ENCODE data around the gene PRSS2.
A peak's percentile ranks its signal among the peaks of the same experiment; 100 is the strongest.

PRSS2 gene

DNA sequence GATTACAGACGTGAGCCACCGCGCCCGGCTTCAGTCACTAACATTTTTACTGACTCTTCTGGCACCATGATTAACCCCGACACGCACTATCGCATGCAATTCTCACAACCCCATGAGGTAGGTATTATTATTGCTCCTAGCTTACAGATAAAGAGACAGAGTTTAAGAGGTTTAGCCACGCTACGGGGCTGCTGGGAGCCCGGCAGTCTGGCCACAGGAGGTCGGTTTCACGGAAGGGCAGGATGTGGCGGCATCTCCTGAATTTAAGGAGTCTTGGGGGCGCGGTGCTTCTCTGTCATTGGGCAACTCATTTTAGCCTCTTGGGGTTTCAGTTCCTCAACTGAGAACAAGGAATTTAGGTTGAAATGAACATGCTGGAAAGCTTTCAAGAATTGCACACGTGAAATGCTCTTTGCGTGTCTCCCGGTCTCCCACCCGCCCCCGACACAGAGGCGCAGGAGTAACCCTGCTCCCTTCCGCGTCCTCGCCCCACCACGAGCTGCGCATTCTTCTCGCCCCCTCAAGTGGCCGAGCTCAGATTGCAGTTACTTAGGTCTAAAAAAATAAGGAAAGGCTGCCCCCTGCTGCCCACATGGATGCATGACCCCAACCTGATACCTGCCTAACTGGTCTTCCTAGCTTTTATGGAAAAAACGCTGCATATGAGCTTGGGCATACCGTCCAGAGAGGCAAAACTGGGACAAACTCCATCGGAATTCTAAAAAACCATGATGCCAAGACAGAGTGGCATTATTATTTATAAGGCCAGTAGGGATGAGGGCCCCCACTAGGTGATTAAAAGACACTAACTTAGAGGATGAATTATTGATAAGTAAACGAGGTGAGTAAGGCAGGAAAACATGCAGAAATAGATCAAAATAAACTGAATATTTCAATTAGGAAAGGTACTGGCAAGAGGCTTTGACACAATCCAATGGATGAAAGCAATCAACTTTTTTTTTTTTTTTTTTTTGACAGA, 12.4 kb downstream of the PRSS2 start:
- Histone ChIP-seq H3K27ac (ENCODE audit: low read length) (no peak overlapping the region), H3K4me1 (ENCODE audit: low read length) (peaks cover 17% of the 10 kb centered on the region), H4K20me1 (ENCODE audit: insufficient read depth, low read length) (no peaks in the 10 kb centered on the region), H3K9me3 (ENCODE audit: insufficient read depth, low read length) (no peaks in the 10 kb centered on the region), H3K9ac (ENCODE audit: low read length) (peak overlapping the region; percentile 46), H3K36me3 (replicated peaks; ENCODE audit: low read depth, low read length) (no peaks in the 10 kb centered on the region), H3K79me2 (ENCODE audit: low read length) (no peaks in the 10 kb centered on the region), H3K4me2 (ENCODE audit: low read length) (peak overlapping the region; percentile 92), H3K4me3 (ENCODE audit: low read length) (peak overlapping the region; percentile 81), H2AFZ (ENCODE audit: low read depth, low read length) (peak overlapping the region; percentile 90), H3K27me3 (ENCODE audit: low read depth, low read length) (0 out of 2 replicates have a peak, but pooled peaks cover 3% of the 10 kb centered on the region)
- no peak for TF ChIP-seq EZH2phosphoT487 (IDR thresholded peaks at IDR 0.05; ENCODE audit: low read depth)
- TF ChIP-seq, protein P1, sequence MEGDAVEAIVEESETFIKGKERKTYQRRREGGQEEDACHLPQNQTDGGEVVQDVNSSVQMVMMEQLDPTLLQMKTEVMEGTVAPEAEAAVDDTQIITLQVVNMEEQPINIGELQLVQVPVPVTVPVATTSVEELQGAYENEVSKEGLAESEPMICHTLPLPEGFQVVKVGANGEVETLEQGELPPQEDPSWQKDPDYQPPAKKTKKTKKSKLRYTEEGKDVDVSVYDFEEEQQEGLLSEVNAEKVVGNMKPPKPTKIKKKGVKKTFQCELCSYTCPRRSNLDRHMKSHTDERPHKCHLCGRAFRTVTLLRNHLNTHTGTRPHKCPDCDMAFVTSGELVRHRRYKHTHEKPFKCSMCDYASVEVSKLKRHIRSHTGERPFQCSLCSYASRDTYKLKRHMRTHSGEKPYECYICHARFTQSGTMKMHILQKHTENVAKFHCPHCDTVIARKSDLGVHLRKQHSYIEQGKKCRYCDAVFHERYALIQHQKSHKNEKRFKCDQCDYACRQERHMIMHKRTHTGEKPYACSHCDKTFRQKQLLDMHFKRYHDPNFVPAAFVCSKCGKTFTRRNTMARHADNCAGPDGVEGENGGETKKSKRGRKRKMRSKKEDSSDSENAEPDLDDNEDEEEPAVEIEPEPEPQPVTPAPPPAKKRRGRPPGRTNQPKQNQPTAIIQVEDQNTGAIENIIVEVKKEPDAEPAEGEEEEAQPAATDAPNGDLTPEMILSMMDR (IDR thresholded peaks at IDR 0.05; ENCODE audit: low read depth, low read length) = peak; percentile 98

DNA sequence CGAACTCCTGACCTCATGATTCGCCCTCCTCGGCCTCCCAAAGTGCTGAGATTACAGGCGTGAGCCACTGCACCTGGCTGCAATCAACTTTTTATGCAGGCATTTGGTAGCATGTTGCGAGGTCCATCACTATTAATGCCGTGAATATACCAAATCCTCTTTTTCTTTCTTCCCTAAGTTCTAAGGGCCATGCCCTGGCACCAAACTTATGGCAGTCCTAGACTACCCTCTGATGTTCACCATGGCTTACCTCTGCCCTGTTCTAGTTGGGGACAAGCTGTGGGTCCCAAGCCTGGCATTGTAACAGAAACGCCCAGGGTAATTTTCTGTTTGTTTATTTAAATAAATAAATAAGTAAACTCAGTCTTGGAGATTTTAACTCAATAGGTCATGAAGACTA, 13.3 kb downstream of the PRSS2 start:
- TF ChIP-seq, protein P1 (IDR thresholded peaks at IDR 0.05; ENCODE audit: low read depth, low read length) = peak; percentile 9; the same call in 1 of the 2 replicates
- TF ChIP-seq EZH2phosphoT487 (IDR thresholded peaks at IDR 0.05; ENCODE audit: low read depth) = no peak
- no peak overlapping the region for H2AFZ ChIP-seq (ENCODE audit: low read depth, low read length)
- no peak overlapping the region for H3K4me3 ChIP-seq (ENCODE audit: low read length)
- H3K4me2 ChIP-seq (ENCODE audit: low read length) = 0 out of 2 replicates have a peak overlapping the region, but pooled peaks have one; percentile 12
- no peaks in the 10 kb centered on the region for H3K79me2 ChIP-seq (ENCODE audit: low read length)
- no peak overlapping the region for H3K27ac ChIP-seq (ENCODE audit: low read length)
- no peaks in the 10 kb centered on the region for H4K20me1 ChIP-seq (ENCODE audit: insufficient read depth, low read length)
- 0 out of 2 replicates have a peak, but pooled peaks cover 3% of the 10 kb centered on the region for H3K27me3 ChIP-seq (ENCODE audit: low read depth, low read length)
- no peak overlapping the region; the same call in 1 of the 2 replicates for H3K9ac ChIP-seq (ENCODE audit: low read length)
- H3K36me3 ChIP-seq (replicated peaks; ENCODE audit: low read depth, low read length) = no peaks in the 10 kb centered on the region
- no peaks in the 10 kb centered on the region for H3K9me3 ChIP-seq (ENCODE audit: insufficient read depth, low read length)
- peaks cover 17% of the 10 kb centered on the region for H3K4me1 ChIP-seq (ENCODE audit: low read length)

DNA sequence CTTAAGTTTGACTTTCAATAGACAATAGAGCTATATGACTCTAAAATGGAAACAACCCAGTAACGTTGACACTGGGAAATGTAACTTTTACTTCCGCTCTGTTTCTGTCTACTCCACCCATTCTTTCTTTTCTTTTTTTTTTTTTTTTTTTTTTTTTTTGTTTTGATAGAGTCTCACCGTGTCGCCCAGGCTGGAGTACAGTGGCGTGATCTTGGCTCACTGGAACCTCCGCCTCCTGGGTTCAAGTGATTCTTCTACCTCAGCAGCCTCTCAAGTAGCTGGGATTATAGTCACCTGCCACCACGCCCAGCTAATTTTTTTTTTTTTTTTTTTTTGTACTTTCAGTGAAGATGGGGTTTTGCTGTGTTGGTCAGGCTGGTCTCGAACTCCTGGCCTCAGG, 13.9 kb downstream of the PRSS2 start:
- Histone ChIP-seq H3K27ac (ENCODE audit: low read length) (no peak overlapping the region), H4K20me1 (ENCODE audit: insufficient read depth, low read length) (no peaks in the 10 kb centered on the region), H3K9ac (ENCODE audit: low read length) (no peak overlapping the region; the same call in 1 of the 2 replicates), H2AFZ (ENCODE audit: low read depth, low read length) (no peak overlapping the region), H3K9me3 (ENCODE audit: insufficient read depth, low read length) (no peaks in the 10 kb centered on the region), H3K4me2 (ENCODE audit: low read length) (0 out of 2 replicates have a peak overlapping the region, but pooled peaks have one; percentile 12), H3K27me3 (ENCODE audit: low read depth, low read length) (0 out of 2 replicates have a peak, but pooled peaks cover 3% of the 10 kb centered on the region), H3K4me3 (ENCODE audit: low read length) (no peak overlapping the region), H3K79me2 (ENCODE audit: low read length) (no peaks in the 10 kb centered on the region), H3K4me1 (ENCODE audit: low read length) (peaks cover 17% of the 10 kb centered on the region), H3K36me3 (replicated peaks; ENCODE audit: low read depth, low read length) (no peaks in the 10 kb centered on the region)
- no peak for TF ChIP-seq EZH2phosphoT487 (IDR thresholded peaks at IDR 0.05; ENCODE audit: low read depth)
- TF ChIP-seq, protein P1 (IDR thresholded peaks at IDR 0.05; ENCODE audit: low read depth, low read length) = no peak

DNA sequence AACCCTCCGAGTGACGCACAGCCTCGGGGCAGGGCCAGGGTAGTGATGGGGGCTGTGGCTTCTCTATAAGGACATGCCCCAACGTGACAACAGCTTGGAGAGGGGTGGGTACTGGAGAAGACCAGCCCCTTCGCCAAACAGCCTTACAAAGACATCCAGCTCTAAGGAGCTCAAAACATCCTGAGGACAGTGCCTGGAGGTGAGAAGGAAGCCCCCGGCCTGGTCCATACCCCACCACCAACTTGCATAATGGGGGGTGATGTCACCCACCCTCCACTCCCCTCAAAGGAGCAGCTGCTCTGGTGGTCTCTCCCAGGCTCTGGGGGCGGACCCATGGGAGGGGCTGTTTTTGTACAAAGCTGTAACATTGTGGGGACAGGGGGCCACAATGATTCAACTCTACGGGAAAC, 15.1 kb downstream of the PRSS2 start:
- Histone ChIP-seq H3K27ac (ENCODE audit: low read length) (no peak overlapping the region), H2AFZ (ENCODE audit: low read depth, low read length) (no peak overlapping the region), H4K20me1 (ENCODE audit: insufficient read depth, low read length) (no peaks in the 10 kb centered on the region), H3K4me2 (ENCODE audit: low read length) (no peak overlapping the region), H3K79me2 (ENCODE audit: low read length) (no peaks in the 10 kb centered on the region), H3K9me3 (ENCODE audit: insufficient read depth, low read length) (no peaks in the 10 kb centered on the region), H3K4me3 (ENCODE audit: low read length) (no peak overlapping the region), H3K4me1 (ENCODE audit: low read length) (peaks cover 17% of the 10 kb centered on the region), H3K27me3 (ENCODE audit: low read depth, low read length) (0 out of 2 replicates have a peak, but pooled peaks cover 3% of the 10 kb centered on the region), H3K36me3 (replicated peaks; ENCODE audit: low read depth, low read length) (no peaks in the 10 kb centered on the region), H3K9ac (ENCODE audit: low read length) (no peak overlapping the region)
- TF ChIP-seq EZH2phosphoT487 (IDR thresholded peaks at IDR 0.05; ENCODE audit: low read depth) = no peak

Measured in OCI-LY3 (cell line).